ENCODE measurements around the gene GLIS1.

DNA sequence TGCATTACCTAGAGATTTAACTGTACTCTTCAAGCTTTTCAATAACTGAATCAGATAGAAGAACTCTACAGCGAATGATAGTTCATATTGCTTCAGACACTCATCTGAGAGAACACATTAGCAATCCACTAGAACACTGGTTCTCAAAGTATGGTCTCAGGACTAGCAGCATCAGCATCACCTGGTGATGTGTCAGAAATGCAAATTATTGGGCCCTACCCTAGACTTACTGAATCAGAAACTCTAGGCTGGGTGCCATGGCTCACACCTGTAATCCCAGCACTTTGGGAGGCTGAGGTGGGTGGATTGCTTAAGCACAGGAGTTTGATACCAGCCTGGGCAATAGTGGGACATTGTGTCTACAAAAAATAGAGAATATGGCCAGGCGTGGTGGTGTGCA lies 24.9 kb upstream of the GLIS1 start:
- TF ChIP-seq, protein P1, sequence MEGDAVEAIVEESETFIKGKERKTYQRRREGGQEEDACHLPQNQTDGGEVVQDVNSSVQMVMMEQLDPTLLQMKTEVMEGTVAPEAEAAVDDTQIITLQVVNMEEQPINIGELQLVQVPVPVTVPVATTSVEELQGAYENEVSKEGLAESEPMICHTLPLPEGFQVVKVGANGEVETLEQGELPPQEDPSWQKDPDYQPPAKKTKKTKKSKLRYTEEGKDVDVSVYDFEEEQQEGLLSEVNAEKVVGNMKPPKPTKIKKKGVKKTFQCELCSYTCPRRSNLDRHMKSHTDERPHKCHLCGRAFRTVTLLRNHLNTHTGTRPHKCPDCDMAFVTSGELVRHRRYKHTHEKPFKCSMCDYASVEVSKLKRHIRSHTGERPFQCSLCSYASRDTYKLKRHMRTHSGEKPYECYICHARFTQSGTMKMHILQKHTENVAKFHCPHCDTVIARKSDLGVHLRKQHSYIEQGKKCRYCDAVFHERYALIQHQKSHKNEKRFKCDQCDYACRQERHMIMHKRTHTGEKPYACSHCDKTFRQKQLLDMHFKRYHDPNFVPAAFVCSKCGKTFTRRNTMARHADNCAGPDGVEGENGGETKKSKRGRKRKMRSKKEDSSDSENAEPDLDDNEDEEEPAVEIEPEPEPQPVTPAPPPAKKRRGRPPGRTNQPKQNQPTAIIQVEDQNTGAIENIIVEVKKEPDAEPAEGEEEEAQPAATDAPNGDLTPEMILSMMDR (conservative IDR thresholded peaks at IDR 0.05): no peak
- TF ChIP-seq ZFX (IDR thresholded peaks at IDR 0.05): no peak
